WTC11 (cell line): ENCODE measurements around the gene CTSK. TPM values are rescaled to one million over a fixed set of nuclear protein-coding genes. Genes with fewer than 3 reads are reported as not detected.
"Not testable (repeated sequence)": the region's sequence is repeated elsewhere in the genome, so short reads cannot be mapped to it uniquely, and the experiment has no call there.

Experiments
- ATAC-seq: fragments of 200-7000 bp; cut with Tn5 transposase; 2 replicates; pipeline ENCODE4 v1.10.0; 2021; ENCODE audit warnings: mild to moderate bottlenecking, moderate library complexity
- CTCF ChIA-PET: fragments of 300-600 bp; sonication (Branson Sonifier 250); formaldehyde crosslinking; loops from one replicate; lab custom pipeline; 2021; ENCODE audit warnings: antibody characterized with exemption; lab: Charles Lee
- POLR2A ChIA-PET: fragments of 350-600 bp; sonication (Branson Sonifier 250); formaldehyde crosslinking; loops from one replicate; lab custom pipeline; 2021; ENCODE audit warnings: antibody characterized with exemption; lab: Charles Lee
- DNase-seq: peaks from one replicate; pipeline ENCODE4 v3.0.0; 2021; ENCODE audit warnings: low spot score
- H3K27ac Mint-ChIP-seq: 2 replicates; pipeline ENCODE4 v1.8.0; 2021; ENCODE audit warnings: mixed read lengths
- H3K27me3 Mint-ChIP-seq: 2 replicates; pipeline ENCODE4 v1.8.0; 2021; ENCODE audit warnings: low read depth, mild to moderate bottlenecking, moderate library complexity, mixed read lengths
- H3K36me3 Mint-ChIP-seq: 2 replicates; pipeline ENCODE4 v1.8.0; 2021; ENCODE audit warnings: mixed read lengths
- H3K4me1 Mint-ChIP-seq: 2 replicates; pipeline ENCODE4 v1.8.0; 2022; ENCODE audit warnings: mixed read lengths
- H3K4me3 Mint-ChIP-seq: 2 replicates; pipeline ENCODE4 v1.8.0; 2021; ENCODE audit warnings: mild to moderate bottlenecking, moderate library complexity, mixed read lengths
- H3K9me3 Mint-ChIP-seq: 2 replicates; pipeline ENCODE4 v1.8.0; 2021; ENCODE audit warnings: mixed read lengths
- AR ChIP-seq: fragments of 250-450 bp; sonication (Bioruptor Pico); IDR thresholded peaks from 2 replicates; pipeline ENCODE4 v1.9.0; 2021; ENCODE audit warnings: mild to moderate bottlenecking
- ARID4B ChIP-seq: sonication (generic); formaldehyde crosslinking; IDR thresholded peaks from 2 replicates; pipeline ENCODE4 v1.8.0; 2023; ENCODE audit warnings: missing genetic modification reagents, mild to moderate bottlenecking, borderline replicate concordance
- ATF6 ChIP-seq: sonication (generic); formaldehyde crosslinking; IDR thresholded peaks from 2 replicates; pipeline ENCODE4 v1.8.1; 2023; ENCODE audit warnings: mild to moderate bottlenecking, missing genetic modification reagents
- CDX4 ChIP-seq: fragments of 250-450 bp; sonication (Bioruptor Pico); IDR thresholded peaks from 2 replicates; pipeline ENCODE4 v1.9.0; 2021; ENCODE audit warnings: moderate library complexity, mild to moderate bottlenecking, inconsistent platforms, borderline replicate concordance
- ESRRA ChIP-seq: sonication (generic); formaldehyde crosslinking; IDR thresholded peaks from 2 replicates; pipeline ENCODE4 v1.8.1; 2022; ENCODE audit warnings: mild to moderate bottlenecking, missing genetic modification reagents, borderline replicate concordance
- GABPB1 ChIP-seq: sonication (generic); formaldehyde crosslinking; IDR thresholded peaks from 2 replicates; pipeline ENCODE4 v1.8.1; 2023; ENCODE audit warnings: mild to moderate bottlenecking, missing genetic modification reagents
- JAZF1 ChIP-seq: fragments of 250-450 bp; sonication (Bioruptor Pico); IDR thresholded peaks from 2 replicates; pipeline ENCODE4 v1.9.0; 2021; ENCODE audit warnings: moderate library complexity, mild to moderate bottlenecking, inconsistent platforms
- JUN ChIP-seq: sonication (generic); formaldehyde crosslinking; IDR thresholded peaks from 2 replicates; pipeline ENCODE4 v1.8.0; 2023; ENCODE audit warnings: mild to moderate bottlenecking, missing genetic modification reagents
- MAX ChIP-seq: sonication (generic); formaldehyde crosslinking; IDR thresholded peaks from 2 replicates; pipeline ENCODE4 v1.8.0; 2022; ENCODE audit warnings: mild to moderate bottlenecking, missing genetic modification reagents
- NFYB ChIP-seq: sonication (generic); formaldehyde crosslinking; conservative IDR thresholded peaks from 2 replicates; pipeline ENCODE4 v1.8.0; 2022; ENCODE audit warnings: low read depth, missing genetic modification reagents
- NR3C1 ChIP-seq: sonication (generic); formaldehyde crosslinking; conservative IDR thresholded peaks from 2 replicates; pipeline ENCODE4 v1.8.1; 2023; ENCODE audit warnings: low read depth, mild to moderate bottlenecking, missing genetic modification reagents
- SOX15 ChIP-seq: fragments of 250-450 bp; sonication (Bioruptor Pico); IDR thresholded peaks from 2 replicates; pipeline ENCODE4 v1.9.0; 2021; ENCODE audit warnings: mild to moderate bottlenecking
- TP53 ChIP-seq: sonication (generic); formaldehyde crosslinking; IDR thresholded peaks from 2 replicates; pipeline ENCODE4 v1.8.1; 2023; ENCODE audit warnings: mild to moderate bottlenecking, missing genetic modification reagents
- ZNF219 ChIP-seq: sonication (generic); formaldehyde crosslinking; IDR thresholded peaks from 2 replicates; pipeline ENCODE4 v1.8.0; 2023; ENCODE audit warnings: missing genetic modification reagents, mild to moderate bottlenecking, borderline replicate concordance
- ZNF263 ChIP-seq: sonication (generic); formaldehyde crosslinking; IDR thresholded peaks from 2 replicates; pipeline ENCODE4 v1.8.1; 2022; ENCODE audit warnings: low read depth, mild to moderate bottlenecking, moderate library complexity, missing genetic modification reagents
- ZNF396 ChIP-seq: fragments of 250-450 bp; sonication (Bioruptor Pico); IDR thresholded peaks from 2 replicates; pipeline ENCODE4 v1.8.0; 2021; ENCODE audit warnings: mild to moderate bottlenecking, moderate library complexity, borderline replicate concordance
- ZNF416 ChIP-seq: fragments of 250-450 bp; sonication (Bioruptor Pico); IDR thresholded peaks from 2 replicates; pipeline ENCODE4 v1.9.0; 2021; ENCODE audit warnings: mild to moderate bottlenecking, inconsistent platforms
- ZNF671 ChIP-seq: fragments of 250-450 bp; sonication (Bioruptor Pico); IDR thresholded peaks from 2 replicates; pipeline ENCODE4 v1.8.0; 2021; ENCODE audit warnings: mild to moderate bottlenecking
- total RNA-seq: library from RNA; stranded (reverse); gene quantifications from 3 replicates; pipeline ENCODE4 v1.2.3, GENCODE V29; 2021

The CTSK gene
- total RNA-seq, 1 experiment from 2014 or later: 9.4 TPM

GRCh38 chr1:150778409-150778808, 29.7 kb downstream of the CTSK start (continued):
- no peak for TF ChIP-seq NR3C1 (CRISPR knock-in tag)
- TF ChIP-seq GABPB1 (CRISPR knock-in tag): no peak
- TF ChIP-seq ESRRA (CRISPR knock-in tag): no peak
- no peak for TF ChIP-seq JAZF1
- TF ChIP-seq ZNF396 (CRISPR knock-in tag): no peak
- no peak for TF ChIP-seq SOX15 (CRISPR knock-in tag)
- TF ChIP-seq CDX4 (CRISPR knock-in tag): no peak
- no peak for TF ChIP-seq ATF6 (CRISPR knock-in tag)
- no peak for TF ChIP-seq MAX (CRISPR knock-in tag)

GRCh38 chr1:150777544-150777943, 30.5 kb downstream of the CTSK start:
- ATAC-seq (no peak), DNase-seq (no peak)
- Mint-ChIP-seq H3K9me3 (peaks cover 6% of the 10 kb centered on the region), H3K4me1 (no peaks in the 10 kb centered on the region), H3K4me3 (no peak overlapping the region), H3K27me3 (no peaks in the 10 kb centered on the region), H3K27ac (no peak overlapping the region), H3K36me3 (peaks cover 8% of the 10 kb centered on the region)
- ChIA-PET POLR2A (no interaction called here), CTCF (no interaction called here)
- TF ChIP-seq TP53 (CRISPR knock-in tag) (no peak), ARID4B (CRISPR knock-in tag) (no peak), JUN (no peak), ESRRA (CRISPR knock-in tag) (no peak), ZNF416 (no peak), NFYB (CRISPR knock-in tag) (no peak), ZNF219 (no peak), SOX15 (CRISPR knock-in tag) (no peak), ZNF671 (no peak), AR (no peak), ZNF263 (no peak)

- POLR2A ChIA-PET, H3K27me3 Mint-ChIP-seq, H3K27ac Mint-ChIP-seq, ATAC-seq, H3K4me1 Mint-ChIP-seq, DNase-seq, H3K4me3 Mint-ChIP-seq, CTCF ChIA-PET, H3K36me3 Mint-ChIP-seq, H3K9me3 Mint-ChIP-seq: not testable (repeated sequence)
Measured at GRCh38 chr1:150775931-150776505, 32.0 kb downstream of the CTSK start.
